ENCODE results near the gene OR5B21. TPM values are rescaled to one million over a fixed set of nuclear protein-coding genes. Genes with fewer than 3 reads are reported as not detected.

The OR5B21 gene
- total RNA-seq, 4 donors from 2014 or later, result not detected

GRCh38 chr11:58527429-58527828 is 19.5 kb upstream of the OR5B21 start:
- TF ChIP-seq EP300 (IDR thresholded peaks at IDR 0.05) (no peak), POLR2A (IDR thresholded peaks at IDR 0.05) (no peak), POLR2AphosphoS5 (IDR thresholded peaks at IDR 0.05) (no peak), CTCF (IDR thresholded peaks at IDR 0.05) (no peak)
- Histone ChIP-seq H3K36me3 (peaks cover 0 to 51% of the 10 kb centered on the region in 2 donors), H3K27ac (no peak overlapping the region), H3K4me1 (peaks cover 0 to 19% (median 0%) of the 10 kb centered on the region in 3 donors), H3K9me3 (no peaks in the 10 kb centered on the region), H3K4me3 (no peak overlapping the region), H3K27me3 (no peaks in the 10 kb centered on the region)
- no peak for ATAC-seq
- WGBS, 2 donors (ENCODE audit: low coverage in 1 of 2), result 92 to 95% methylated on average over 2 to 4 of the region's 6 CpGs

GRCh38 chr11:58526721-58527120 is 18.8 kb upstream of the OR5B21 start:
- H3K4me3 ChIP-seq, result no peak overlapping the region
- 50 to 58% methylated on average over 3 of the region's 3 CpGs for WGBS, 2 donors (ENCODE audit: low coverage in 1 of 2)
- ATAC-seq, result no peak
- no peaks in the 10 kb centered on the region for H3K9me3 ChIP-seq
- no peaks in the 10 kb centered on the region for H3K27me3 ChIP-seq
- peaks cover 0 to 43% of the 10 kb centered on the region in 2 donors for H3K36me3 ChIP-seq
- peaks cover 0 to 19% (median 0%) of the 10 kb centered on the region in 3 donors for H3K4me1 ChIP-seq
- no peak overlapping the region for H3K27ac ChIP-seq
- TF ChIP-seq CTCF (IDR thresholded peaks at IDR 0.05) (no peak), POLR2A (IDR thresholded peaks at IDR 0.05) (no peak), POLR2AphosphoS5 (IDR thresholded peaks at IDR 0.05) (no peak), EP300 (IDR thresholded peaks at IDR 0.05) (no peak)

GRCh38 chr11:58525037-58525614 is 17.2 kb upstream of the OR5B21 start:
- WGBS, 2 donors (ENCODE audit: low coverage in 1 of 2), result 15 to 34% methylated on average over 6 of the region's 6 CpGs
- ATAC-seq, result no peak
- no peak overlapping the region for H3K4me3 ChIP-seq
- H3K9me3 ChIP-seq, result no peaks in the 10 kb centered on the region
- peaks cover 0 to 27% of the 10 kb centered on the region in 2 donors for H3K36me3 ChIP-seq
- no peaks in the 10 kb centered on the region for H3K27me3 ChIP-seq
- TF ChIP-seq POLR2A (IDR thresholded peaks at IDR 0.05) (no peak), EP300 (IDR thresholded peaks at IDR 0.05) (no peak), POLR2AphosphoS5 (IDR thresholded peaks at IDR 0.05) (no peak)
- peaks cover 0 to 19% (median 0%) of the 10 kb centered on the region in 3 donors for H3K4me1 ChIP-seq
- peak overlapping the region in 1 of 4 donors; percentile 37 for H3K27ac ChIP-seq

GRCh38 chr11:58524232-58525036 is 16.5 kb upstream of the OR5B21 start:
- peak; percentile 19 for TF ChIP-seq POLR2AphosphoS5 (IDR thresholded peaks at IDR 0.05)
- TF ChIP-seq CTCF (IDR thresholded peaks at IDR 0.05), result peak; percentile 50 to 73 (median 63)
- no peak for TF ChIP-seq EP300 (IDR thresholded peaks at IDR 0.05)
- peak overlapping the region in 1 of 2 donors; percentile 4 for H3K4me3 ChIP-seq
- peak overlapping the region in 3 of 4 donors; percentile 30 to 62 (median 37) for H3K27ac ChIP-seq
- peaks cover 0 to 21% of the 10 kb centered on the region in 2 donors for H3K36me3 ChIP-seq
- 21 to 26% methylated on average over 6 to 7 of the region's 7 CpGs for WGBS, 2 donors (ENCODE audit: low coverage in 1 of 2)
- peak; percentile 86 for ATAC-seq
- H3K27me3 ChIP-seq, result no peaks in the 10 kb centered on the region
- H3K9me3 ChIP-seq, result no peaks in the 10 kb centered on the region
- peaks cover 0 to 19% (median 0%) of the 10 kb centered on the region in 3 donors for H3K4me1 ChIP-seq

- TF ChIP-seq CTCF (IDR thresholded peaks at IDR 0.05) (peak; percentile 34 to 65 (median 46)), POLR2A (IDR thresholded peaks at IDR 0.05) (no peak)
- H3K27me3 ChIP-seq, result peaks cover 6% of the 10 kb centered on the region
- WGBS, 2 donors (ENCODE audit: low coverage in 1 of 2), result 30 to 41% methylated on average over 3 to 5 of the region's 5 CpGs
- H3K4me3 ChIP-seq, result no peak overlapping the region
- ATAC-seq, result no peak
- peaks cover 0 to 6% (median 0%) of the 10 kb centered on the region in 3 donors for H3K4me1 ChIP-seq
- no peaks in the 10 kb centered on the region for H3K9me3 ChIP-seq
- no peak overlapping the region for H3K27ac ChIP-seq
- no peaks in the 10 kb centered on the region for H3K36me3 ChIP-seq
These were observed 6.0 kb upstream of the OR5B21 start for GRCh38 chr11:58513747-58514367.
